NCI-H460 (cell line): ENCODE results near the gene ATP6V0B. TPM values are rescaled to one million over a fixed set of nuclear protein-coding genes. Genes with fewer than 3 reads are reported as not detected.

Source experiments
- DNase-seq: peaks from one replicate; pipeline ENCODE4 v3.0.0-alpha.2; 2016; ENCODE audit warnings: low read depth; ENCODE audit errors: extremely low read depth
- total RNA-seq: library from RNA; depleted of rRNA; stranded (reverse); fragments of >200 nt; shearing (Covaris generic); gene quantifications from 2 replicates; pipeline ENCODE4 v1.2.3, GENCODE V29; 2014

ATP6V0B gene
- total RNA-seq, 1 experiment from 2014 or later, result 109 TPM

DNA sequence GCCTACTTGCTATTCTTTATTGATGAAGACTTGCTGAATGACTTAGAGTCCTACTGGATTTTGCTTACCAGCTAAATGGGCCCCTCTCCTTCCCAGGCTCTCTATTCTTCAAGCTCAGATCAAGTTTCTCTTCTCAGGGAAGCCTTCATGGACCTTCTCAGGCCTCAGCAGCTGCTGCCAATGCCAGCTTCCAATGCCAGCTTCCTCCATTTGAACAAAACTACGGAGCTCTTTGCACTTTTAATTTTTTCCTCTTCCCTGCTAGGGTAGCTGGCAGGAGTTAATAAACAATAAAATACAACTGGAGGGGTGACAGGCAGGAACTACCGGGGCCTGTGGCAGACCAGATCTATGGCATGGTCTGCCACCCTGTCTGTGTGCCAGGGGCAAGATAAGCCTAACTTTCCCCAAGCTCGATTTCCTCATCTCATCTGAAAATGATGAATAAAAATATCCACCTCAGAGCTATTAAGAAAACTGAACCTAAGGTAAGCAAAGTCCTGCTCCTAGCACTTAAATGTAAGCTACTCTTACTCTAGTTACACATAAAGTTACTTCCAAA is 29.0 kb upstream of the ATP6V0B start:
- DNase-seq, result no peak

DNA sequence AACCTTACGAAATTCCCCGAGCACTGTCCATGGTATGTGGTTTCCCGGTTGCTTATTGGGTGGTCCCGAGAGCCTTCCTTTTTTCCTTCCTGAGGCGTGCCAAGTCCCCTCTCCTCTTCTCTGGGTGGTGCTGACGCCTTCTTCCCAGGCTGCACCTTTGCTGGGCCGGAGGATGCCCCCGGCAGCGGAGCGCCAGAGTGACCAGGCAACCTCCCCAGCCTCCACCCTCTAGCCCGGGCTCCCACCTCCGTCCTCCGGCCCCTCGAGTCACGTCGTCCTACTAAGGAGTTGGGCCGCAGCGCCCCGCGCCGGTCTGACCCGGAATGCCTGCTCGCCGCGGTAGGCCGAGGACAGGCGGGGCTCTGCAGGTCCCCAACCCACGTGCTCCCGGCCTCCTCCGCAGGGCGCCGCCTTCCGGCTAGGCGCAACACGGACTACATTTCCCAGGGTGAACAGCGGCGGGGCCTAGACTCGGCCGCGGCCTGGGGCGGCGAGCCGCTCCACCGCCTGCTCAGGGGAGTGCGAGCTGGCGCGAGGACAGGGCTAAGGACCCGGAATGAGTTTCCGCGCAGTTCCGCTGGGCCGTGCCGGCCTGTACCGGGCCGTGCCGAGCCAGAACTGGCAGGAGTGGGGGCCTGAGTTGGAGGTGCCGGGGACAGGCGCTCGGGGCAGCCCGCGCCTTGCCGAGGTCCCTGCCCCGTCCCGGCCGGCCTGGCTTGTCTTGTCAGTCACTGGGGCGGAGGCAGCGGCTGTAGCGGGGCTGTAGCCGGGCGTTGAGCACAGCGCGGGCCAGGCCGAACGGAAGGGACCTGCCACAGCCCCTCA is 28.3 kb upstream of the ATP6V0B start, which contains the start of gene IPO13:
TSS of gene IPO13 (plus strand) at position 715 of the 825 bp plus-strand sequence. CDS start 651 bp downstream, outside the sequence.
- peak; percentile 91 for DNase-seq

- no peak for DNase-seq
Measured at GRCh38 chr1:43947061-43947873, 27.5 kb upstream of the ATP6V0B start.

DNA sequence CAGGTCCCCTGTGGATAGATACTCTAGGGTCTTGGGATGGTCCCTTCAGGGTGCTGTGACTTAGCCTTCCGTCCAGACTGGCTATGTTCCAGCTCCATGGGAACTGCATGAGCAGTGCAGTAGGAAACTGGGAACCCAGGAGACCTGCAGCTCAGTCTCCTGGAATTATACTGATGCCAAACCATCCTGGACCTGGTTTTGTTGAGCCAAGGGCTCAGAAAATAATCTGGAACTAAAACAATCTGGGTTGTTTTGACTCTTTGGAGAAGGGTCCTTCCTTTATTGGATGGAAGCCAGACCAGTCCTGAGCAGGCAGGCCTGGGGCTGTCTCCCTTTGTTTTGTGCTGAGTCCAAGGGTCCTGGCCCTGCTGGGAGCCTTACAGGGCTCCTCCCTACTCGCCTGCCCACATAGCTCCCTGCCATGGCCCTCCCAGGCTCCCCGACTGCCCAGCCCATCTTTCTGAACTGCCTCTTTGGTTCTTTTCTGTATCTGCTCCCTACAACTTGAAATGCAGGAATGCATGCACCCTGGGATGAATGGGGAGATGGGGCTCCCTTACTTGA is 26.8 kb upstream of the ATP6V0B start:
- DNase-seq, result no peak

- no peak for DNase-seq
Measured at GRCh38 chr1:43949678-43950077, 25.1 kb upstream of the ATP6V0B start.

DNA sequence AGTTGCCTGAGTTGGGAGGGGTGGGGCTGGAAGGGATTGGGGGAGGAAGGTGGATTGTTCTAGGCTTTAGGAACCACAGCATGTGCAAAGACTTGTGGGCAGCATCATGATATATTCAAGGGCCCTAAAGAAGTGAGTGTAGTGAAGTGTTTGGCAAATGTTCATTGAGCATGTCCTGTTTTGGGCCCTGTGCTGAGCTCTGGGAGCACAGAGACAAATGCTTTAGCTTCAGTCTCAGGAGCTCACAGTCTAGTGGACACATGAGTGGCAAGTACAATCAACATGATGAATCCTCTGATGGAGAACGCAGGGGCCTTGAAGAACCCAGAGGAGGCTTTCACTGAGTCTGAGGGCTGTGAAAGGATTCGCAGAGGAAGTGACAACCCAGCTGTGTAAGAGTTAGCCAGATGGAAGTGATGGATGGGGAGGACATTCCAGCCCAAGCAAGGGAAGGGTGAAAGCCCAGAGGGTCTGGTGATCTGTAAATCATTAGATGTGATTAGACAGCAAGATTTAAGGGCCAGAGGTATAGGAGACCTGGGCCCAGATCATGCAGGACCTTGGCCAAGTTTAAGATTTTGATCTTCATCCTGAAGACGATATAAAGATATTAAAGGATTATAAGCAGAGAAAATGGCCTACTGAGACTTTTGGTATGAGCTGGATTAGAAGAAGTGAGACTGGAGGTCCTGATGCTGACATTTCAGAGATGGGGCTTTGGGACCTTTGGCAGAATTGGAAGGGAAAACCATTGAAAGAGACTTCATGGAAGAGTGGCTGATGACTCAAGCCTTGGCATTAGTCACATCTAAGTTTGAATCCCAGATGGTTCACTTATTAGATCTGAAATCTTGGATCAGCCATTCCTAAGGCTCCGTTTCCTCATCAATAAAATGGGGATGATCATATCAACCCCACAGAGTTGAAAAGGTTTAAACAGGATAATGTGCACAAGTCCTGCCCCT is 23.5 kb upstream of the ATP6V0B start:
- no peak for DNase-seq

DNA sequence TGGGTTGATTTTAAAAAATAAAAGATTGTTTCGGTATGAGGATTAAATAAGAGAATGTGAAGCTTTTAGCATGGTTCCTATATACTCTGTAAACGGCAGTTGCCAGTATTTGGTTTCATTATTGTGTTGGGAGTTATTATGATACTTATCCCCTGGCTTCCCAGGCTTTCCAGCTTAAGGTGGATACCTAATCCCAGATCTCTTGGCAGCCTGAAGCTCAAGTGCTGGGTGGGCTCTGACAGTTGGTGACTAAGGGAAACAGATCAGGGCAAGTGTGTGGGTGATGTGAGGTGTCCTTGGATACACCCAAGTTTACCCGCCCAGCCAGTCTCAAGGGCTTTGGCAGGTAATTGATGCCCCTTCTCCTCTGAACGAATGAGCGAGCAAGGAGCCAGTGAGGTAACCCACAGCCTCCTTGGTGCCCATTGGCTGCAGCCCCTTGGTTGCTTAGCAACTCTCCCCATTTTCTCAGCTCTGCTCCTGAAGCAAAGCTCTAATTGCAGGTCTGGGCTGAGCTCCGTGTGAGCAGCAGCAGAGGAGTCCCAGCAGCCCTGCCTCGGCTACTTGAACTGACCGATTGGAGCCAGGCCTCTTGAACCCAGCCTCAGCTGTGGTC is 21.9 kb upstream of the ATP6V0B start:
- DNase-seq, result no peak

DNA sequence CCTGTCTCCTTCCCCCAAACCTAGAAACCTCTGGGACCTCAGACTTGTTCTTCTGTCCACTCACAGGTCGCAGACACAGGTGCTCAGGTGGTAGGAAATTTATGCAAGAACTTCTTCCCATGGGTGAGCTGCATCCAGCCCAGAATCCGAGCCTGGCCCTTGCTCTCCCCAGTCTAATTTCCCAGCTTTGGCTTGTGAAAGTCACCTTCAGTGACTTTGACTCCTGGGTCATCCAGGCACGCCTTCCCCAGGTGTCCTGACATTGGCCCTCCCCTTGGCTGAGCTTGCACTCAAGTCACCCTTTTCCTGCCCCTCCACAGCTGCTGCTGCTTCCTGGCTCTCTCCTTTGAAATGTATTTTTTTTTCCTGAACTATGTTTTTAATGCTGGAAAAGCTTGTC is 21.4 kb upstream of the ATP6V0B start:
- no peak for DNase-seq

GRCh38 chr1:43954036-43954435 is 20.7 kb upstream of the ATP6V0B start:
- no peak for DNase-seq

- no peak for DNase-seq
Measured at GRCh38 chr1:43956234-43956633, 18.5 kb upstream of the ATP6V0B start.

- DNase-seq, result no peak
Measured at GRCh38 chr1:43957407-43958040, 17.2 kb upstream of the ATP6V0B start.

GRCh38 chr1:43958351-43959255 is 16.2 kb upstream of the ATP6V0B start:
- DNase-seq, result no peak

GRCh38 chr1:43960798-43961197 is 14.0 kb upstream of the ATP6V0B start:
- no peak for DNase-seq

- DNase-seq, result no peak
Measured at GRCh38 chr1:43961692-43962091, 13.1 kb upstream of the ATP6V0B start.

GRCh38 chr1:43962324-43962723 is 12.4 kb upstream of the ATP6V0B start:
- no peak for DNase-seq

- DNase-seq, result no peak
Measured at GRCh38 chr1:43963006-43963405, 11.8 kb upstream of the ATP6V0B start.

- DNase-seq, result no peak
Measured at GRCh38 chr1:43963890-43964289, 10.9 kb upstream of the ATP6V0B start.

GRCh38 chr1:43965316-43965715 is 9.4 kb upstream of the ATP6V0B start:
- no peak for DNase-seq
